ENCODE results near the gene CCK.

Gene CCK

GRCh38 chr3:42262525-42262924 lies 3.5 kb downstream of the CCK start:
- no peak for DNase-seq (ENCODE audit: low read depth)
- no peak overlapping the region for H3K4me3 ChIP-seq (ENCODE audit: low read depth, low read length)

GRCh38 chr3:42257007-42257406 lies 9.0 kb downstream of the CCK start:
- no peak for DNase-seq (ENCODE audit: low read depth)
- TF ChIP-seq, protein P1, sequence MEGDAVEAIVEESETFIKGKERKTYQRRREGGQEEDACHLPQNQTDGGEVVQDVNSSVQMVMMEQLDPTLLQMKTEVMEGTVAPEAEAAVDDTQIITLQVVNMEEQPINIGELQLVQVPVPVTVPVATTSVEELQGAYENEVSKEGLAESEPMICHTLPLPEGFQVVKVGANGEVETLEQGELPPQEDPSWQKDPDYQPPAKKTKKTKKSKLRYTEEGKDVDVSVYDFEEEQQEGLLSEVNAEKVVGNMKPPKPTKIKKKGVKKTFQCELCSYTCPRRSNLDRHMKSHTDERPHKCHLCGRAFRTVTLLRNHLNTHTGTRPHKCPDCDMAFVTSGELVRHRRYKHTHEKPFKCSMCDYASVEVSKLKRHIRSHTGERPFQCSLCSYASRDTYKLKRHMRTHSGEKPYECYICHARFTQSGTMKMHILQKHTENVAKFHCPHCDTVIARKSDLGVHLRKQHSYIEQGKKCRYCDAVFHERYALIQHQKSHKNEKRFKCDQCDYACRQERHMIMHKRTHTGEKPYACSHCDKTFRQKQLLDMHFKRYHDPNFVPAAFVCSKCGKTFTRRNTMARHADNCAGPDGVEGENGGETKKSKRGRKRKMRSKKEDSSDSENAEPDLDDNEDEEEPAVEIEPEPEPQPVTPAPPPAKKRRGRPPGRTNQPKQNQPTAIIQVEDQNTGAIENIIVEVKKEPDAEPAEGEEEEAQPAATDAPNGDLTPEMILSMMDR (IDR thresholded peaks at IDR 0.05; ENCODE audit: control insufficient read depth, extremely low read depth, insufficient read depth) = no peak
- H3K4me3 ChIP-seq (ENCODE audit: low read depth, low read length) = no peak overlapping the region

More at GRCh38 chr3:42262525-42262924, 3.5 kb downstream of the CCK start:
- TF ChIP-seq, protein P1 (IDR thresholded peaks at IDR 0.05; ENCODE audit: control insufficient read depth, extremely low read depth, insufficient read depth) = no peak

DNA sequence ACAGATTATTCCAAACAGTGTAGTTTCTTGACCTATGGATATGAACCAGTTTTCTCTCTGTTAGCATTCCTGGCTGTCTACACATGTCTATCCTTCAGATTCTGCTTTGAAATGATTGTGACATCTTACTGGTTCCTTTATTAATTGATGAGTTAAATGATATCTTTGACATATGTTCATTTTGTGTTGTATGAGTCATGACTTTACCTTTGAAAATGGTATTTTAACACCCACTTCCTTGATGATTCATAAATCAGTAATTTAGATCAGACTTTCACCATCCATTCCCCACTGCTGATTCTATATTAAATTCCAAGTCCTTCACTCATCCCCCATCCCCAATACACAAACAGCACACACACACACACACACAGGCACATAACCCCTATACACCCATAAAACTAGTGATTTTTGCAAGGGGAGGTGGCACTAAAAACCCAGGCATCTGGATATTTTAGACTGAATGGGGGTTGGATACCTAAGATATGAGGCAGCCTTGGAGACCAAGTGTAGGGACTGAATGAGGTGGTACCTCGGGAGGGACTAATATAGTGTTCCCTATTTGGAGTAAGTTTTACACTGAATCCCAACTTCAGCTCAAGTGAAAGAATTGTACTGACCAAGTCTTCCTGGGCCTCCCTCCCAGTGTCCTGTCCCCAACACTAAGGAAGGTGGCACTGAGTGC lies 9.7 kb downstream of the CCK start:
- DNase-seq (ENCODE audit: low read depth) = no peak
- H3K4me3 ChIP-seq (ENCODE audit: low read depth, low read length) = no peak overlapping the region
- TF ChIP-seq, protein P1 (IDR thresholded peaks at IDR 0.05; ENCODE audit: control insufficient read depth, extremely low read depth, insufficient read depth) = no peak

- no peak overlapping the region for H3K4me3 ChIP-seq (ENCODE audit: low read depth, low read length)
- TF ChIP-seq, protein P1 (IDR thresholded peaks at IDR 0.05; ENCODE audit: control insufficient read depth, extremely low read depth, insufficient read depth) = no peak
- peak; percentile 81 for DNase-seq (ENCODE audit: low read depth)
These were observed 11.4 kb downstream of the CCK start for GRCh38 chr3:42254566-42254965.

DNA sequence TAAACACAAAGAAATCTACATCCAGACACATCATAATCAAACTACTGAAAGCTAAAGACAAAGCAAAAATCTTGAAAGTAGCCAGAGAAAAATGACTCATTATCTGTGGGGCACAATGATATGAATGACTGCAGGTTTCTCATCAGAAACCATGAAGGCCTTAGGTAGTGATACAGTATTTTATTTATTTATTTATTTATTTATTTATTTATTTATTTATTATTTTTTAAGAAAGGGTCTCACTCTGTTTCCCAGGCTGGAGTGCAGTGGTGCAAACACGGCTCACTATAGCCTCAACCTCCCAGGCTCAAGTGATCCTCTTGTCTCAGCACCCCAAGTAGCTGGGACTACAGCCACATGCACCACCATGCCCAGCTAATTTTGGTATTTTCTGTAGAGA lies 15.2 kb downstream of the CCK start:
- DNase-seq (ENCODE audit: low read depth) = no peak
- TF ChIP-seq, protein P1 (IDR thresholded peaks at IDR 0.05; ENCODE audit: control insufficient read depth, extremely low read depth, insufficient read depth) = no peak
- H3K4me3 ChIP-seq (ENCODE audit: low read depth, low read length) = no peak overlapping the region

DNA sequence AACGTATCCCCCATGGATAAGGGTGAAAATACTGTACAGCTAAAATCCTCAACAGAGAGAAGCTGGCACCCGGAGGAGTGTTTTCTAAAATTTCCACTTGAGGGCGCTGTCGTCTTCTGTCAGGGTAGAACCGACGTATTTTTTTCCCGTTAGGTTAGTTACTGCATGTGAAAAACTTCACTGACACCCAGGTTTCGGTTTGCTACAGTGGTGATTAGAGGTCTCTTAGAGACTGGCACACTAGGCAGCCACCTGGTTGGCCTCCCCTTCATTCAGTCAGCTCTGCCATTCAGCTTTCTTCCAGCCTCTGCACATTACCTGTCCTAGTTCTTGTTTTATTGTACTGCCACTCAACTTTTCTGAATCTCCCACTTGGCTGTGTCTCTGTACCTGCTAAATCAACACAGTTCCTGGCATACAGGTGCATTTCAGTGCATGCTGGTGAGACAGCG lies 18.4 kb downstream of the CCK start:
- peak overlapping the region; percentile 42 for H3K4me3 ChIP-seq (ENCODE audit: low read depth, low read length)
- TF ChIP-seq, protein P1 (IDR thresholded peaks at IDR 0.05; ENCODE audit: control insufficient read depth, extremely low read depth, insufficient read depth) = peak; percentile 63
- peak; percentile 86 for DNase-seq (ENCODE audit: low read depth)

DNA sequence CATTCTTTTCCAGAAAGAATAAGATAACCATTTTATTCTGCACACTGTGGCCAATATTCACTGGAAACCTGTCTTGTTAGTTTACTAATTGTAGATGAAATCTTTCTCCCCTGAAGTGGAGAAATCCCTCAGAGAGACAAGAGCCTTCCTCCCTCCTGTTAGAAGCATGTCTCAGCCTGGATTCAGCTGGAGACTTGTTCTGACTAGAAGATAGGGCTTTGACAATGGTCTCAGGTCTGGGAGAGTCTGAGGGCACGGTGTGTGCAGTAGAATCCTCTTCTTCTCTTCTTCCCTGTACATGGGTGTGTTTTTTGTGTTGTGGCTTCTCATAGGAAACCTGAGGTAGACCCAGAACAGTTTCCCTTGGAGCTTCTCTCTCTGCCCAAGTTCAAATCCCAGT lies 19.9 kb downstream of the CCK start:
- DNase-seq (ENCODE audit: low read depth) = no peak
- no peak overlapping the region for H3K4me3 ChIP-seq (ENCODE audit: low read depth, low read length)
- TF ChIP-seq, protein P1 (IDR thresholded peaks at IDR 0.05; ENCODE audit: control insufficient read depth, extremely low read depth, insufficient read depth) = no peak
